Neuron (in vitro differentiated cells): ENCODE results near the gene NLGN3.

Experiments used
- H2AFZ ChIP-seq: one replicate; pipeline ENCODE4 v1.6.1; 2013; ENCODE audit warnings: low read depth, mild to moderate bottlenecking, inconsistent platforms, low read length, moderate library complexity
- H3K27me3 ChIP-seq: one replicate; pipeline ENCODE4 v1.6.1; 2013; ENCODE audit warnings: low read length; ENCODE audit not compliant: insufficient read depth
- H3K36me3 ChIP-seq: one replicate; pipeline ENCODE4 v1.6.1; 2013; ENCODE audit warnings: low read length; ENCODE audit not compliant: insufficient read depth
- H3K4me1 ChIP-seq: one replicate; pipeline ENCODE4 v1.6.1; 2013; ENCODE audit warnings: low read length; ENCODE audit not compliant: insufficient read depth
- H3K4me3 ChIP-seq: 2 replicates; pipeline ENCODE4 v1.5.1; 2013; ENCODE audit warnings: mild to moderate bottlenecking, low read length, moderate library complexity
- H3K9me3 ChIP-seq: one replicate; pipeline ENCODE4 v1.6.1; 2013; ENCODE audit warnings: low read length

The NLGN3 gene

GRCh38 chrX:71131510-71131909 lies 13.1 kb upstream of the NLGN3 start:
- Histone ChIP-seq H3K36me3 (peaks cover 54% of the 10 kb centered on the region), H2AFZ (no peak overlapping the region), H3K4me3 (no peak overlapping the region), H3K9me3 (no peaks in the 10 kb centered on the region), H3K4me1 (peaks cover 7% of the 10 kb centered on the region), H3K27me3 (no peaks in the 10 kb centered on the region)

DNA sequence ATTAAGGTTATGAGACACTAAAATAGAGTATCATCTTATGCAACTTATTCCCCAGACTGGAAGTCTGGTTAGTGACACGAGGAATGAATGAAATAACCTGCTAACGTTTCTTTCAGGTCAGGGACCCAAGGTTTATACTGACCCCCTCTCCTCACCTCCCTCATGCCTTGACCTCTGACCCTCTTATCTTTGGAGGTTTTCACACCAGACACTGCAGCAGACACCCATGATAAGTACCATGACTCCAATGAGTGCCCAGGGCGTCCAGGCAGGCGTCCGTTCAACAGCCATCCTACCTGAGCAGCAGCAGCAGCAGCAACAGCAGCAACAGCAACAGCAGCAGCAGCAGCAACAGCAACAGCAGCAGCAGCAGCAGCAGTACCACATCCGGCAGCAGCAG lies 4.2 kb upstream of the NLGN3 start:
- Histone ChIP-seq H2AFZ (no peak overlapping the region), H3K27me3 (no peaks in the 10 kb centered on the region), H3K36me3 (peaks cover 35% of the 10 kb centered on the region), H3K4me1 (peaks cover 7% of the 10 kb centered on the region), H3K9me3 (no peaks in the 10 kb centered on the region), H3K4me3 (no peak overlapping the region)

DNA sequence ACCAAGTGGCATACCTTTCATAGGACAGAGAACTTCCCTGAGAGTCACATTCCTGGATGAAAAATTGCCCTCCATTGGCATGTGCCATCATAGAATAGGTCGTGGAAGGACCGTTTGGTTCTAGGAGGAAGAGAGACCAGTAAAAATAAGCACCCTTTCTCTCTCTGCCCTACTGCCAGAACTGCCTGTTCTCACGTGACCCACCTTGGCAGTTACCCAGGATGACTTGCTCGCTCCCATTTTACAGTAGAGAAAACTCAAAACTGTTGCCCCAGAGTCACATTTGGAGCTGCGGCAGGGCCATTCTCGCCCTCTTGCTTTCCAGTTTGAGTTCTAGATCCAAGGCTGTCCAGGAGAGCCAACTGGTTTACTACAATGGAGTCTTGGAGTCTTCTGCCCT lies 1.1 kb upstream of the NLGN3 start:
- peaks cover 19% of the 10 kb centered on the region for H3K4me1 ChIP-seq
- H3K36me3 ChIP-seq = peaks cover 11% of the 10 kb centered on the region
- H3K27me3 ChIP-seq = no peaks in the 10 kb centered on the region
- no peak overlapping the region for H3K4me3 ChIP-seq
- no peak overlapping the region for H2AFZ ChIP-seq
- no peaks in the 10 kb centered on the region for H3K9me3 ChIP-seq

DNA sequence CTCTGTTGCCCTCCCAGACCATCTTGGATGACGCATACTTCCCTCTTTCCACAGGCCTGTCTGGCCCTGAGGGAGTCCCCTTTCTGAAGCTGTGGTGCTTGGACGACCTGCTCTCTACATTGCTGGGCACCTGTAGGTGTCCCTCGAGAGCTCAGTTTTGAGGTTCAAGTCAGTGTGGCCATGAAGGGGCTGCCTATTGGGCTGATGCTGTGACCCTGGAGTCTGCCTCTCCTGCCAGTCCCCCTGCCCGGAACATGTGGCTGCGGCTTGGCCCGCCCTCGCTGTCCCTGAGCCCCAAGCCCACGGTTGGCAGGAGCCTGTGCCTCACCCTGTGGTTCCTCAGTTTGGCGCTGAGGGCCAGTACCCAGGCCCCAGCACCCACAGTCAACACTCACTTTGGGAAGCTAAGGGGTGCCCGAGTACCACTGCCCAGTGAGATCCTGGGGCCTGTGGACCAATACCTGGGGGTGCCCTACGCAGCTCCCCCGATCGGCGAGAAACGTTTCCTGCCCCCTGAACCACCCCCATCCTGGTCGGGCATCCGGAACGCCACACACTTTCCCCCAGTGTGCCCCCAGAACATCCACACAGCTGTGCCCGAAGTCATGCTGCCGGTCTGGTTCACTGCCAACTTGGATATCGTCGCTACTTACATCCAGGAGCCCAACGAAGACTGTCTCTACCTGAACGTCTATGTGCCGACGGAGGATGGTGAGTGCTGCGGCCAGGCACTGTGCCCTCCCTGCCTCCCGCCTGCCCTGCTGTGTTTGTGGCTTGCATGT lies 3.0 kb downstream of the NLGN3 start:
- H3K27me3 ChIP-seq = no peaks in the 10 kb centered on the region
- H3K4me3 ChIP-seq = no peak overlapping the region
- H3K4me1 ChIP-seq = peaks cover 19% of the 10 kb centered on the region

DNA sequence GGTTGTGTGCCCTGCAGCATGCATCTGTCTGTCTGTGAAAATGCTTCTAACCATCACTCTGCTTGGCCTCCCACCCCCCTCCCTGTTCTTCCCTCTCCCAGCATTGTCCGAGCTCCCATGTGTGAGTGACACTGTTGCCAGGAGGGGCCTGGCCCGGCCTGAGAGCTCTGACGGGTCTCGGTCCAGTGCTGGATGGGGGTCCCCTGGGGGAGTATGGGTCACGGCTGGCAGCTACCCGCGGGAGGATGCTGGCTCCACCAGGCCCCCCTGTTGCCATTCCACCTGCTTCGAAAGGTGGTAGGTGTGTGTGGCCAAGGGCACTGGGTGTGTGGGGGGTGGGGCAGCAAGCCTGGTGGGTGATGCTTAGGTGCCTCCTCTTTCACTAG lies 3.6 kb downstream of the NLGN3 start:
- Histone ChIP-seq H3K4me1 (peaks cover 19% of the 10 kb centered on the region), H3K27me3 (no peaks in the 10 kb centered on the region), H3K36me3 (no peaks in the 10 kb centered on the region), H3K4me3 (no peak overlapping the region), H2AFZ (no peak overlapping the region), H3K9me3 (no peaks in the 10 kb centered on the region)

More for the DNA sequence above, 3.0 kb downstream of the NLGN3 start:
- Histone ChIP-seq H3K9me3 (no peaks in the 10 kb centered on the region), H2AFZ (no peak overlapping the region), H3K36me3 (no peaks in the 10 kb centered on the region)

- Histone ChIP-seq H2AFZ (no peak overlapping the region), H3K9me3 (no peaks in the 10 kb centered on the region), H3K4me1 (peaks cover 9% of the 10 kb centered on the region), H3K36me3 (no peaks in the 10 kb centered on the region), H3K27me3 (no peaks in the 10 kb centered on the region), H3K4me3 (no peak overlapping the region)
Observed at GRCh38 chrX:71151366-71151765, 6.7 kb downstream of the NLGN3 start.

DNA sequence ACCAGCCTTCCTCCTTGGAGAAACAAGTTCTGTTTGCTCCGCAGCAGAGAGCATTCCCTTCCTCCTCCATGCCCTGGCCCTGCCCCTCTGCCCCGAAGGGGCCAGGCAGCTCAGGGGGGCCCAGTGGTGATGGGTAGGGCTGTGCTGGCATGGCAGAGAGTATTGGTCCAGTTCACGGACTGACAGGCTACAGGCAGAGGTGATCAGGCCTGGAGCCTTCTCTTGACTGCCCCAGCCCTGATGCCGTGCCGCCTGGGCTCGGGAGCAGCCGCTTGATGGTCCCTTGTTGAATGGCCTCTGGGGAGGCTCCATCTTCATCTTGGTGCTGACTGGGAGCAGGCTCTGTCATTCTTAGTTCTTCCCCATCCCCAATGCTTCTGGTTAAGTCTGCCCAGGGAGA lies 9.6 kb downstream of the NLGN3 start:
- H3K4me3 ChIP-seq = no peak overlapping the region
- no peaks in the 10 kb centered on the region for H3K4me1 ChIP-seq
- no peak overlapping the region for H2AFZ ChIP-seq
- no peaks in the 10 kb centered on the region for H3K27me3 ChIP-seq
- H3K36me3 ChIP-seq = no peaks in the 10 kb centered on the region
- H3K9me3 ChIP-seq = no peaks in the 10 kb centered on the region

- H3K4me3 ChIP-seq = no peak overlapping the region
- no peaks in the 10 kb centered on the region for H3K4me1 ChIP-seq
- H2AFZ ChIP-seq = no peak overlapping the region
- no peaks in the 10 kb centered on the region for H3K9me3 ChIP-seq
- H3K36me3 ChIP-seq = no peaks in the 10 kb centered on the region
- H3K27me3 ChIP-seq = no peaks in the 10 kb centered on the region
Observed at GRCh38 chrX:71154641-71155040, 10.0 kb downstream of the NLGN3 start.

- no peaks in the 10 kb centered on the region for H3K9me3 ChIP-seq
Observed at GRCh38 chrX:71158603-71159002, 14.0 kb downstream of the NLGN3 start.

DNA sequence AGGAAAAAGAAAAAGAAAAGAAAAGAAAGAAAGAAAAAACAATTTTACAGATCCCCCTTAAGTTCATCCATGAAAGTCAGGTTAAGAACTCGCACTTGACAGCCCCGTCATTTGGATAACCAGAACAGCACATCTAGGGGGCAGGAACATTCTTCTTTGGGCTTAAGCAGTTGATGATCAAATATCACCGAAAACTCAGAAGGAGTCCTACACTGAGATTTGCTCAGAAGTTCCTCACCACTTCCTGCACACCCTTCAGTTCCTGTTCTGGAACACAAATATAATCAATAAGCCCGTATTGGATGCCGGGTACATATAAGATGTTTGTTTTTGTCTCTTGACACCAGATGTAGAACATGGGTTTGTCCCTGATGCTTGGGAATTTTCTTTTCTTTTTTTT lies 14.7 kb downstream of the NLGN3 start:
- H2AFZ ChIP-seq = no peak overlapping the region
- no peaks in the 10 kb centered on the region for H3K36me3 ChIP-seq
- H3K4me3 ChIP-seq = no peak overlapping the region
- no peaks in the 10 kb centered on the region for H3K9me3 ChIP-seq
- H3K4me1 ChIP-seq = peaks cover 5% of the 10 kb centered on the region
- no peaks in the 10 kb centered on the region for H3K27me3 ChIP-seq

More at GRCh38 chrX:71158603-71159002, 14.0 kb downstream of the NLGN3 start:
- Histone ChIP-seq H3K4me3 (no peak overlapping the region), H2AFZ (no peak overlapping the region), H3K36me3 (no peaks in the 10 kb centered on the region), H3K27me3 (no peaks in the 10 kb centered on the region), H3K4me1 (peaks cover 5% of the 10 kb centered on the region)

DNA sequence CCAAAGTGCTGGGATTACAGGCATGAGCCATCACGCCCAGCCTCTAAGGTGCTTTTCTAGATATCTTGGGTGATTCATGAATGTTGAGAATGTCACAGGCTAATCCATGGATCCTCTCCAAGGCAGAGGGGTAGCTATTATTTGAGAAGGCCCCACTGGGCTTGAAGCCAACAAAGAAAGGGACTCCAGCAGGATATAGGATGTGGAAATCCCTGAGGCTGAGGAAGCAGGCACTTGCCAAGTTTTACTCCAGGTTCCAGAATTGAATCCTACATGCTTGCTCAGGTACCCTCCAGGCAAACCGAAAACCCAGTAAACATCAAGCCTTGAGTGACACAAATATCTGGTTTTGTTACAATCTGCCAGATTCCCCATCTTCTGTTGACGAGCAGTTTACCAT lies 15.8 kb downstream of the NLGN3 start:
- Histone ChIP-seq H3K9me3 (no peaks in the 10 kb centered on the region), H3K4me1 (peaks cover 5% of the 10 kb centered on the region), H3K36me3 (no peaks in the 10 kb centered on the region), H3K4me3 (no peak overlapping the region), H3K27me3 (no peaks in the 10 kb centered on the region), H2AFZ (no peak overlapping the region)

- H2AFZ ChIP-seq = no peak overlapping the region
- no peak overlapping the region for H3K4me3 ChIP-seq
- H3K36me3 ChIP-seq = no peaks in the 10 kb centered on the region
- peaks cover 5% of the 10 kb centered on the region for H3K4me1 ChIP-seq
- H3K27me3 ChIP-seq = no peaks in the 10 kb centered on the region
- no peaks in the 10 kb centered on the region for H3K9me3 ChIP-seq
Observed at GRCh38 chrX:71162981-71163380, 18.3 kb downstream of the NLGN3 start.

DNA sequence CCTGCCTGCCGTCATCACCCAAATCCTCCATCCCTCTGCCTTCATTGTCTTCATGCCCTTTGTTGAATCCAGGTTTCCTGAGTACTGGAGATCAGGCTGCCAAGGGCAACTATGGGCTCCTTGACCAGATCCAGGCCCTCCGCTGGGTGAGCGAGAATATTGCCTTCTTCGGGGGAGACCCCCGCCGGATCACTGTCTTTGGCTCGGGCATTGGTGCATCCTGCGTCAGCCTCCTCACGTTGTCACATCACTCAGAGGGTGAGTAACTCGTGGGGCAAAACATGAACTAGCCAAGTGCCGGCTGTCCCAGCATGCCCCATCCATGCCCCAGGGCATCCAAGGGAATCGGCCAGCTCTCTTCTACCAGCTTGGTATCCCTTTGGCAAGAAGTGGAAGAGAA lies 19.4 kb downstream of the NLGN3 start:
- Histone ChIP-seq H3K27me3 (no peaks in the 10 kb centered on the region), H3K9me3 (no peaks in the 10 kb centered on the region), H3K4me1 (peaks cover 5% of the 10 kb centered on the region), H2AFZ (no peak overlapping the region), H3K4me3 (no peak overlapping the region), H3K36me3 (no peaks in the 10 kb centered on the region)

- Histone ChIP-seq H3K4me3 (no peak overlapping the region), H3K9me3 (no peaks in the 10 kb centered on the region), H3K27me3 (no peaks in the 10 kb centered on the region), H3K4me1 (peaks cover 7% of the 10 kb centered on the region), H2AFZ (no peak overlapping the region), H3K36me3 (no peaks in the 10 kb centered on the region)
Observed at GRCh38 chrX:71166461-71166860, 21.8 kb downstream of the NLGN3 start.
